Psoas muscle (tissue), 8 donors: Measurements from ENCODE around the gene MED22. TPM values are rescaled to one million over a fixed set of nuclear protein-coding genes. Genes with fewer than 3 reads are reported as not detected.
"Not testable (repeated sequence)": the region's sequence is repeated elsewhere in the genome, so short reads cannot be mapped to it uniquely, and the experiment has no call there.

ENCODE experiments used
- ATAC-seq, 4 donors: fragments of 200-7000 bp; cut with Tn5 transposase; one replicate each; pipeline ENCODE4 v1.9.1; 2020; ENCODE audit warnings: moderate library complexity in 3 of 4, mild to moderate bottlenecking in 2 of 4
- DNase-seq, 2 donors: peaks; one replicate each; pipeline ENCODE4 v3.0.0-alpha.2; 2020
- H3K27ac ChIP-seq: fragments of 200-600 bp; one replicate; pipeline ENCODE4 v1.8.0; 2022
- H3K27me3 ChIP-seq, 3 donors: fragments of 200-600 bp in 1 of 3; one replicate each; pipeline versions ENCODE4 v1.6.1 to v1.8.0; 2013 to 2022; ENCODE audit warnings: low read length in 2 of 3, mild to moderate bottlenecking in 2 of 3, moderate library complexity in 1 of 3; ENCODE audit not compliant: insufficient read depth in 3 of 3
- H3K36me3 ChIP-seq, 2 donors: fragments of 200-600 bp in 1 of 2; one replicate each; pipeline versions ENCODE4 v1.6.1 to v1.8.0; 2013 to 2022; ENCODE audit warnings: low read depth in 1 of 2, mild to moderate bottlenecking in 1 of 2, moderate library complexity in 1 of 2; ENCODE audit not compliant: insufficient read depth in 1 of 2
- H3K4me1 ChIP-seq: fragments of 200-600 bp; one replicate; pipeline ENCODE4 v1.8.0; 2022
- H3K4me3 ChIP-seq: fragments of 200-600 bp; one replicate; pipeline ENCODE4 v1.8.0; 2022; ENCODE audit warnings: mild to moderate bottlenecking
- H3K9me3 ChIP-seq: fragments of 200-600 bp; one replicate; pipeline ENCODE4 v1.8.0; 2022
- CTCF ChIP-seq: fragments of 200-600 bp; IDR thresholded peaks from one replicate; pipeline ENCODE4 v1.8.0; 2022; ENCODE audit warnings: antibody characterized with exemption
- WGBS, 3 donors: extraction: QIAGEN DNeasy Blood & Tissue Kit; methylation state at CpG; one replicate each; pipeline versions ENCODE4 v1.1.6 to v1.1.7; 2013; 5-methylcytosine and 5-hydroxymethylcytosine counted together
- intact Hi-C, 2 donors: fragments of 100-400 bp; cut with DNase I; formaldehyde crosslinking; loops; one replicate each; pipeline versions ENCODE4 v1.11.0 to v1.14.2; 2022
- polyA plus RNA-seq, 3 donors: library from polyadenylated mRNA; stranded (reverse); fragments of 200-250 nt; gene quantifications; one replicate each; pipeline ENCODE4 v1.2.3, GENCODE V29; 2013
- total RNA-seq, 4 donors: library from RNA; stranded (reverse); fragmentation: NEBNext Ultra II Directional in 2 of 4; extraction: Animal tissue kit (Norgen Biotek cat#: 25700) in 2 of 4; gene quantifications; one replicate each; pipeline versions ENCODE4 v1.2.1 to v1.2.4, GENCODE V29; 2021 to 2023
- donor health status: healthy with polysubstance abuse.
- donor health status: DM: no; HTN: no; CAD: no; lungs with moderate emphysema.
- donor health status: Bipolar disorder and iron deficiency.
- donor health status: healthy.
- donor health status: DM: yes; HTN: yes; CAD: no.
- donor health status: DM: no; HTN: no; CAD: no.
- donor health status: DM: no; HTN: no; CAD: no.
- donor health status: DM: yes; HTN: yes; CAD: no.

MED22 gene
- total and polyA plus RNA-seq, 7 donors, result 7.5 to 43.5 (median 14.4) TPM

- TF ChIP-seq CTCF, result no peak
- no peak overlapping the region for H3K4me3 ChIP-seq
- ATAC-seq, result no peak
- DNase-seq, result peak in 1 of 2 donors; percentile 34
- H3K4me1 ChIP-seq, result peaks cover 11% of the 10 kb centered on the region
- no peaks in the 10 kb centered on the region for H3K27me3 ChIP-seq
- intact Hi-C loops, result loop anchor here (5.0 to 10.0 kb wide), 3 partner anchors 144 to 286 kb away; partner anchors contain the start of gene SLC2A6 (in 1 of the 2)
- 79 to 87% (median 83%) methylated on average over 19 of the region's 19 CpGs for WGBS, 3 donors
- no peaks in the 10 kb centered on the region for H3K9me3 ChIP-seq
- peaks cover 8 to 57% of the 10 kb centered on the region in 2 donors for H3K36me3 ChIP-seq
- H3K27ac ChIP-seq, result no peak overlapping the region
These were observed 16.7 kb downstream of the MED22 start for GRCh38 chr9:133331221-133331620.

GRCh38 chr9:133329306-133330156, 18.4 kb downstream of the MED22 start:
- peak in 1 of 2 donors; percentile 60 for DNase-seq
- WGBS, 3 donors, result 54 to 58% (median 55%) methylated on average over 21 of the region's 21 CpGs

GRCh38 chr9:133327834-133328484, 20.0 kb downstream of the MED22 start:
- Histone ChIP-seq H3K4me3 (no peak overlapping the region), H3K4me1 (no peaks in the 10 kb centered on the region), H3K36me3 (peaks cover 3 to 36% of the 10 kb centered on the region in 2 donors), H3K27ac (no peak overlapping the region), H3K9me3 (no peaks in the 10 kb centered on the region), H3K27me3 (no peaks in the 10 kb centered on the region)
- DNase-seq (peak in 1 of 2 donors; percentile 34), ATAC-seq (peak in 1 of 4 donors; percentile 22)
- WGBS, 3 donors, result 84 to 87% (median 86%) methylated on average over 10 of the region's 10 CpGs
- intact Hi-C loops, result no loop called here
- no peak for TF ChIP-seq CTCF

More at GRCh38 chr9:133329306-133330156, 18.4 kb downstream of the MED22 start:
- TF ChIP-seq CTCF, result peak; percentile 58
- Histone ChIP-seq H3K27ac (peak overlapping the region; percentile 36), H3K36me3 (peaks cover 8 to 52% of the 10 kb centered on the region in 2 donors)
- H3K27me3 ChIP-seq, H3K4me3 ChIP-seq, H3K4me1 ChIP-seq, H3K9me3 ChIP-seq: not testable (repeated sequence)
- intact Hi-C loops, result loop anchor here (5.0 to 10.0 kb wide), 3 partner anchors 142 to 285 kb away; partner anchors contain the start of gene SLC2A6 (in 1 of the 2)
- peak in 1 of 4 donors; percentile 40 for ATAC-seq

- H3K9me3 ChIP-seq, H3K27me3 ChIP-seq, DNase-seq, H3K4me1 ChIP-seq, intact Hi-C loops, ATAC-seq, H3K27ac ChIP-seq, H3K4me3 ChIP-seq: not testable (repeated sequence)
- 84 to 88% (median 88%) methylated on average over 6 of the region's 6 CpGs for WGBS, 3 donors
- H3K36me3 ChIP-seq, result peaks cover 0 to 27% of the 10 kb centered on the region in 2 donors
These were observed 20.9 kb downstream of the MED22 start for GRCh38 chr9:133327021-133327420.
